ENCODE results near the gene PREX1.
A peak's percentile ranks its signal among the peaks of the same experiment; 100 is the strongest.

The PREX1 gene

GRCh38 chr20:48656137-48656536 is 171.7 kb downstream of the PREX1 start:
- DNase-seq (ENCODE audit: low spot score): no peak

GRCh38 chr20:48653706-48654051 is 174.1 kb downstream of the PREX1 start:
- DNase-seq (ENCODE audit: low spot score): no peak

GRCh38 chr20:48652961-48653705 is 174.7 kb downstream of the PREX1 start:
- no peak for DNase-seq (ENCODE audit: low spot score)

GRCh38 chr20:48651960-48652359 is 175.8 kb downstream of the PREX1 start:
- DNase-seq (ENCODE audit: low spot score): no peak

- DNase-seq (ENCODE audit: low spot score): no peak
These were observed 176.5 kb downstream of the PREX1 start for GRCh38 chr20:48651271-48651670.

GRCh38 chr20:48649868-48650267 is 177.9 kb downstream of the PREX1 start:
- DNase-seq (ENCODE audit: low spot score): no peak

GRCh38 chr20:48649104-48649626 is 178.6 kb downstream of the PREX1 start:
- no peak for DNase-seq (ENCODE audit: low spot score)

GRCh38 chr20:48648482-48649051 is 179.2 kb downstream of the PREX1 start:
- no peak for DNase-seq (ENCODE audit: low spot score)

- no peak for DNase-seq (ENCODE audit: low spot score)
These were observed 179.9 kb downstream of the PREX1 start for GRCh38 chr20:48647858-48648257.

- no peak for DNase-seq (ENCODE audit: low spot score)
These were observed 182.1 kb downstream of the PREX1 start for GRCh38 chr20:48645666-48646065.

- DNase-seq (ENCODE audit: low spot score): no peak
These were observed 183.4 kb downstream of the PREX1 start for GRCh38 chr20:48644286-48644828.

GRCh38 chr20:48642105-48642880 is 185.5 kb downstream of the PREX1 start:
- no peak for DNase-seq (ENCODE audit: low spot score)

GRCh38 chr20:48640871-48641270 is 186.9 kb downstream of the PREX1 start:
- DNase-seq (ENCODE audit: low spot score): no peak

GRCh38 chr20:48639899-48640298 is 187.9 kb downstream of the PREX1 start:
- DNase-seq (ENCODE audit: low spot score): no peak

GRCh38 chr20:48638546-48638945 is 189.3 kb downstream of the PREX1 start:
- no peak for DNase-seq (ENCODE audit: low spot score)

- no peak for DNase-seq (ENCODE audit: low spot score)
These were observed 190.3 kb downstream of the PREX1 start for GRCh38 chr20:48637461-48637860.

GRCh38 chr20:48636301-48636700 is 191.5 kb downstream of the PREX1 start:
- DNase-seq (ENCODE audit: low spot score): no peak

- peak; percentile 79 for DNase-seq (ENCODE audit: low spot score)
These were observed 192.0 kb downstream of the PREX1 start for GRCh38 chr20:48635791-48636267.

- no peak for DNase-seq (ENCODE audit: low spot score)
These were observed 192.4 kb downstream of the PREX1 start for GRCh38 chr20:48635361-48635760.

GRCh38 chr20:48634641-48635040 is 193.2 kb downstream of the PREX1 start:
- DNase-seq (ENCODE audit: low spot score): no peak

GRCh38 chr20:48633620-48634257 is 194.1 kb downstream of the PREX1 start:
- DNase-seq (ENCODE audit: low spot score): no peak
